Measurements from ENCODE around the gene UBXN10.
"Not testable (repeated sequence)": the region's sequence is repeated elsewhere in the genome, so short reads cannot be mapped to it uniquely, and the experiment has no call there.

The UBXN10 gene

GRCh38 chr1:20229171-20229570 lies 43.3 kb downstream of the UBXN10 start:
- Histone ChIP-seq H3K9me3 (ENCODE audit: control insufficient read depth in 1 of 2, low read length in 2 of 2) (no peaks in the 10 kb centered on the region), H3K27ac (ENCODE audit: low read length) (no peak overlapping the region)

GRCh38 chr1:20232564-20232963 lies 46.7 kb downstream of the UBXN10 start:
- not testable (repeated sequence) for H3K4me1 ChIP-seq (ENCODE audit: control insufficient read depth in 1 of 2, insufficient read depth in 2 of 2, low read length in 2 of 2); H3K27me3 ChIP-seq (ENCODE audit: low read depth, low read length); H3K27ac ChIP-seq (ENCODE audit: low read length); H3K36me3 ChIP-seq (ENCODE audit: control insufficient read depth in 1 of 2, insufficient read depth in 2 of 2, low read length in 2 of 2); H3K9me3 ChIP-seq (ENCODE audit: control insufficient read depth in 1 of 2, low read length in 2 of 2); H3K4me3 ChIP-seq (ENCODE audit: low read depth in 1 of 2, low read length in 2 of 2)

More at GRCh38 chr1:20229171-20229570, 43.3 kb downstream of the UBXN10 start:
- no peaks in the 10 kb centered on the region for H3K36me3 ChIP-seq (ENCODE audit: control insufficient read depth in 1 of 2, insufficient read depth in 2 of 2, low read length in 2 of 2)
- H3K4me3 ChIP-seq (ENCODE audit: low read depth in 1 of 2, low read length in 2 of 2) = no peak overlapping the region
- no peaks in the 10 kb centered on the region for H3K4me1 ChIP-seq (ENCODE audit: control insufficient read depth in 1 of 2, insufficient read depth in 2 of 2, low read length in 2 of 2)
- no peaks in the 10 kb centered on the region for H3K27me3 ChIP-seq (ENCODE audit: low read depth, low read length)

GRCh38 chr1:20233394-20233793 lies 47.5 kb downstream of the UBXN10 start:
- H3K27ac ChIP-seq (ENCODE audit: low read length) = no peak overlapping the region
- H3K4me3 ChIP-seq (ENCODE audit: low read depth in 1 of 2, low read length in 2 of 2) = no peak overlapping the region
- no peaks in the 10 kb centered on the region for H3K27me3 ChIP-seq (ENCODE audit: low read depth, low read length)
- no peaks in the 10 kb centered on the region for H3K9me3 ChIP-seq (ENCODE audit: control insufficient read depth in 1 of 2, low read length in 2 of 2)
- no peaks in the 10 kb centered on the region for H3K36me3 ChIP-seq (ENCODE audit: control insufficient read depth in 1 of 2, insufficient read depth in 2 of 2, low read length in 2 of 2)
- no peaks in the 10 kb centered on the region for H3K4me1 ChIP-seq (ENCODE audit: control insufficient read depth in 1 of 2, insufficient read depth in 2 of 2, low read length in 2 of 2)

GRCh38 chr1:20233866-20234265 lies 48.0 kb downstream of the UBXN10 start:
- H3K4me1 ChIP-seq (ENCODE audit: control insufficient read depth in 1 of 2, insufficient read depth in 2 of 2, low read length in 2 of 2) = no peaks in the 10 kb centered on the region
- H3K36me3 ChIP-seq (ENCODE audit: control insufficient read depth in 1 of 2, insufficient read depth in 2 of 2, low read length in 2 of 2) = no peaks in the 10 kb centered on the region
- H3K27ac ChIP-seq (ENCODE audit: low read length) = no peak overlapping the region
- no peaks in the 10 kb centered on the region for H3K9me3 ChIP-seq (ENCODE audit: control insufficient read depth in 1 of 2, low read length in 2 of 2)
- no peak overlapping the region for H3K4me3 ChIP-seq (ENCODE audit: low read depth in 1 of 2, low read length in 2 of 2)
- no peaks in the 10 kb centered on the region for H3K27me3 ChIP-seq (ENCODE audit: low read depth, low read length)

- H3K27me3 ChIP-seq (ENCODE audit: low read depth, low read length) = no peaks in the 10 kb centered on the region
- no peak overlapping the region for H3K27ac ChIP-seq (ENCODE audit: low read length)
- H3K4me3 ChIP-seq (ENCODE audit: low read depth in 1 of 2, low read length in 2 of 2) = no peak overlapping the region
- no peaks in the 10 kb centered on the region for H3K4me1 ChIP-seq (ENCODE audit: control insufficient read depth in 1 of 2, insufficient read depth in 2 of 2, low read length in 2 of 2)
- no peaks in the 10 kb centered on the region for H3K36me3 ChIP-seq (ENCODE audit: control insufficient read depth in 1 of 2, insufficient read depth in 2 of 2, low read length in 2 of 2)
- no peaks in the 10 kb centered on the region for H3K9me3 ChIP-seq (ENCODE audit: control insufficient read depth in 1 of 2, low read length in 2 of 2)
These were observed 49.1 kb downstream of the UBXN10 start for GRCh38 chr1:20234788-20235535.

GRCh38 chr1:20237646-20238045 lies 51.8 kb downstream of the UBXN10 start:
- no peak overlapping the region for H3K27ac ChIP-seq (ENCODE audit: low read length)
- H3K9me3 ChIP-seq (ENCODE audit: control insufficient read depth in 1 of 2, low read length in 2 of 2) = no peaks in the 10 kb centered on the region
- no peak overlapping the region for H3K4me3 ChIP-seq (ENCODE audit: low read depth in 1 of 2, low read length in 2 of 2)
- H3K27me3 ChIP-seq (ENCODE audit: low read depth, low read length) = no peaks in the 10 kb centered on the region
- no peaks in the 10 kb centered on the region for H3K4me1 ChIP-seq (ENCODE audit: control insufficient read depth in 1 of 2, insufficient read depth in 2 of 2, low read length in 2 of 2)
- no peaks in the 10 kb centered on the region for H3K36me3 ChIP-seq (ENCODE audit: control insufficient read depth in 1 of 2, insufficient read depth in 2 of 2, low read length in 2 of 2)

- Histone ChIP-seq H3K27ac (ENCODE audit: low read length) (no peak overlapping the region), H3K4me3 (ENCODE audit: low read depth in 1 of 2, low read length in 2 of 2) (no peak overlapping the region), H3K9me3 (ENCODE audit: control insufficient read depth in 1 of 2, low read length in 2 of 2) (no peaks in the 10 kb centered on the region), H3K36me3 (ENCODE audit: control insufficient read depth in 1 of 2, insufficient read depth in 2 of 2, low read length in 2 of 2) (no peaks in the 10 kb centered on the region), H3K27me3 (ENCODE audit: low read depth, low read length) (no peaks in the 10 kb centered on the region), H3K4me1 (ENCODE audit: control insufficient read depth in 1 of 2, insufficient read depth in 2 of 2, low read length in 2 of 2) (no peaks in the 10 kb centered on the region)
These were observed 54.1 kb downstream of the UBXN10 start for GRCh38 chr1:20240012-20240411.

GRCh38 chr1:20242890-20243479 lies 57.1 kb downstream of the UBXN10 start:
- no peak overlapping the region for H3K27ac ChIP-seq (ENCODE audit: low read length)
- H3K9me3 ChIP-seq (ENCODE audit: control insufficient read depth in 1 of 2, low read length in 2 of 2) = no peaks in the 10 kb centered on the region
- H3K4me3 ChIP-seq (ENCODE audit: low read depth in 1 of 2, low read length in 2 of 2) = no peak overlapping the region
- no peaks in the 10 kb centered on the region for H3K27me3 ChIP-seq (ENCODE audit: low read depth, low read length)
- no peaks in the 10 kb centered on the region for H3K36me3 ChIP-seq (ENCODE audit: control insufficient read depth in 1 of 2, insufficient read depth in 2 of 2, low read length in 2 of 2)
- H3K4me1 ChIP-seq (ENCODE audit: control insufficient read depth in 1 of 2, insufficient read depth in 2 of 2, low read length in 2 of 2) = no peaks in the 10 kb centered on the region

Measured in muscle layer of duodenum (tissue), 2 donors.